Panc1 (cell line): ENCODE data around the gene DDB1.

Experiments used
- CTCF ChIP-seq: fragments of 450-650 bp; IDR thresholded peaks from 2 replicates; pipeline ENCODE4 v1.5.1; 2017; ENCODE audit warnings: mild to moderate bottlenecking
- POLR2AphosphoS5 ChIP-seq: IDR thresholded peaks from 2 replicates; pipeline ENCODE4 v1.6.1; 2012; ENCODE audit warnings: mild to moderate bottlenecking, low read depth, low read length, moderate library complexity
- REST ChIP-seq, 2 experiments: IDR thresholded peaks; 2 replicates each; pipeline ENCODE4 v1.6.1; 2011 to 2012; ENCODE audit warnings: low read depth in 2 of 2, control low read depth in 1 of 2, low read length in 1 of 2, mild to moderate bottlenecking in 1 of 2, moderate library complexity in 1 of 2; ENCODE audit not compliant: insufficient read depth in 1 of 2
- SIN3A ChIP-seq: IDR thresholded peaks from 2 replicates; pipeline ENCODE4 v1.6.1; 2012; ENCODE audit warnings: low read depth, mild to moderate bottlenecking, low read length, moderate library complexity, borderline replicate concordance; ENCODE audit not compliant: insufficient read depth
- TCF7L2 ChIP-seq: IDR thresholded peaks from 2 replicates; pipeline ENCODE4 v1.6.1; 2011; ENCODE audit warnings: mild to moderate bottlenecking, low read depth, low read length, inconsistent platforms

GRCh38 chr11:61309739-61310138, 23.2 kb downstream of the DDB1 start:
- TF ChIP-seq CTCF (no peak), SIN3A (no peak), TCF7L2 (no peak), POLR2AphosphoS5 (no peak), REST (IDR thresholded peaks at IDR 0.05; ENCODE audit: insufficient read depth in 1 of 2, low read depth in 2 of 2, low read length in 1 of 2) (no peak)
